ENCODE data around the gene BRD3OS. TPM values are rescaled to one million over a fixed set of nuclear protein-coding genes. Genes with fewer than 3 reads are reported as not detected.

The BRD3OS gene
- total and polyA plus RNA-seq, 2 of the 13 experiments (the other 11 are each of a cell fraction or from before 2014, with no cell fraction given) = 4.9 to 5.7 TPM

- TF ChIP-seq, protein P1, sequence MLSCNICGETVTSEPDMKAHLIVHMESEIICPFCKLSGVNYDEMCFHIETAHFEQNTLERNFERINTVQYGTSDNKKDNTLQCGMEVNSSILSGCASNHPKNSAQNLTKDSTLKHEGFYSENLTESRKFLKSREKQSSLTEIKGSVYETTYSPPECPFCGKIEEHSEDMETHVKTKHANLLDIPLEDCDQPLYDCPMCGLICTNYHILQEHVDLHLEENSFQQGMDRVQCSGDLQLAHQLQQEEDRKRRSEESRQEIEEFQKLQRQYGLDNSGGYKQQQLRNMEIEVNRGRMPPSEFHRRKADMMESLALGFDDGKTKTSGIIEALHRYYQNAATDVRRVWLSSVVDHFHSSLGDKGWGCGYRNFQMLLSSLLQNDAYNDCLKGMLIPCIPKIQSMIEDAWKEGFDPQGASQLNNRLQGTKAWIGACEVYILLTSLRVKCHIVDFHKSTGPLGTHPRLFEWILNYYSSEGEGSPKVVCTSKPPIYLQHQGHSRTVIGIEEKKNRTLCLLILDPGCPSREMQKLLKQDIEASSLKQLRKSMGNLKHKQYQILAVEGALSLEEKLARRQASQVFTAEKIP (CRISPR knock-in tag; IDR thresholded peaks at IDR 0.05; ENCODE audit: borderline replicate concordance) = no peak
- TF ChIP-seq ARNT2 (CRISPR knock-in tag; IDR thresholded peaks at IDR 0.05; ENCODE audit: low read depth) (no peak), ZNF639 (CRISPR knock-in tag; conservative IDR thresholded peaks at IDR 0.05) (no peak), ZNF781 (CRISPR knock-in tag; IDR thresholded peaks at IDR 0.05; ENCODE audit: borderline replicate concordance, not compliant biosample characterization) (no peak), ZFP36 (IDR thresholded peaks at IDR 0.05; ENCODE audit: borderline replicate concordance, low read depth, low read length, partially characterized antibody) (no peak), KLF6 (CRISPR knock-in tag; IDR thresholded peaks at IDR 0.05) (no peak), ZNF501 (CRISPR knock-in tag; IDR thresholded peaks at IDR 0.05) (no peak; the same call in 1 of the 2 replicates), ZNF775 (CRISPR knock-in tag; IDR thresholded peaks at IDR 0.05; ENCODE audit: borderline replicate concordance) (no peak), NR3C1 (CRISPR knock-in tag; IDR thresholded peaks at IDR 0.05) (no peak), JDP2 (CRISPR knock-in tag; IDR thresholded peaks at IDR 0.05; ENCODE audit: borderline replicate concordance) (no peak), MYPOP (CRISPR knock-in tag; IDR thresholded peaks at IDR 0.05) (no peak), KLF11 (CRISPR knock-in tag; IDR thresholded peaks at IDR 0.05) (no peak), GABPB1 (CRISPR knock-in tag; IDR thresholded peaks at IDR 0.05) (peak; percentile 39), RELA (CRISPR knock-in tag; IDR thresholded peaks at IDR 0.05) (no peak), CBX5 (CRISPR knock-in tag; IDR thresholded peaks at IDR 0.05; ENCODE audit: borderline replicate concordance) (no peak), PHB2 (IDR thresholded peaks at IDR 0.05; ENCODE audit: partially characterized antibody) (no peak), ZNF83 (CRISPR knock-in tag; IDR thresholded peaks at IDR 0.05; ENCODE audit: borderline replicate concordance) (no peak; the same call in 1 of the 2 replicates), SNRNP70 (IDR thresholded peaks at IDR 0.05; ENCODE audit: low read depth, low read length) (no peak), KMT2A (CRISPR knock-in tag; IDR thresholded peaks at IDR 0.05) (no peak)
- TF ChIP-seq, protein P2, sequence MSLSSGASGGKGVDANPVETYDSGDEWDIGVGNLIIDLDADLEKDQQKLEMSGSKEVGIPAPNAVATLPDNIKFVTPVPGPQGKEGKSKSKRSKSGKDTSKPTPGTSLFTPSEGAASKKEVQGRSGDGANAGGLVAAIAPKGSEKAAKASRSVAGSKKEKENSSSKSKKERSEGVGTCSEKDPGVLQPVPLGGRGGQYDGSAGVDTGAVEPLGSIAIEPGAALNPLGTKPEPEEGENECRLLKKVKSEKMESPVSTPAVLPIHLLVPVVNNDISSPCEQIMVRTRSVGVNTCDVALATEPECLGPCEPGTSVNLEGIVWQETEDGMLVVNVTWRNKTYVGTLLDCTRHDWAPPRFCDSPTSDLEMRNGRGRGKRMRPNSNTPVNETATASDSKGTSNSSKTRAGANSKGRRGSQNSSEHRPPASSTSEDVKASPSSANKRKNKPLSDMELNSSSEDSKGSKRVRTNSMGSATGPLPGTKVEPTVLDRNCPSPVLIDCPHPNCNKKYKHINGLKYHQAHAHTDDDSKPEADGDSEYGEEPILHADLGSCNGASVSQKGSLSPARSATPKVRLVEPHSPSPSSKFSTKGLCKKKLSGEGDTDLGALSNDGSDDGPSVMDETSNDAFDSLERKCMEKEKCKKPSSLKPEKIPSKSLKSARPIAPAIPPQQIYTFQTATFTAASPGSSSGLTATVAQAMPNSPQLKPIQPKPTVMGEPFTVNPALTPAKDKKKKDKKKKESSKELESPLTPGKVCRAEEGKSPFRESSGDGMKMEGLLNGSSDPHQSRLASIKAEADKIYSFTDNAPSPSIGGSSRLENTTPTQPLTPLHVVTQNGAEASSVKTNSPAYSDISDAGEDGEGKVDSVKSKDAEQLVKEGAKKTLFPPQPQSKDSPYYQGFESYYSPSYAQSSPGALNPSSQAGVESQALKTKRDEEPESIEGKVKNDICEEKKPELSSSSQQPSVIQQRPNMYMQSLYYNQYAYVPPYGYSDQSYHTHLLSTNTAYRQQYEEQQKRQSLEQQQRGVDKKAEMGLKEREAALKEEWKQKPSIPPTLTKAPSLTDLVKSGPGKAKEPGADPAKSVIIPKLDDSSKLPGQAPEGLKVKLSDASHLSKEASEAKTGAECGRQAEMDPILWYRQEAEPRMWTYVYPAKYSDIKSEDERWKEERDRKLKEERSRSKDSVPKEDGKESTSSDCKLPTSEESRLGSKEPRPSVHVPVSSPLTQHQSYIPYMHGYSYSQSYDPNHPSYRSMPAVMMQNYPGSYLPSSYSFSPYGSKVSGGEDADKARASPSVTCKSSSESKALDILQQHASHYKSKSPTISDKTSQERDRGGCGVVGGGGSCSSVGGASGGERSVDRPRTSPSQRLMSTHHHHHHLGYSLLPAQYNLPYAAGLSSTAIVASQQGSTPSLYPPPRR (CRISPR knock-in tag; IDR thresholded peaks at IDR 0.05; ENCODE audit: borderline replicate concordance) = no peak
These were observed 45.1 kb upstream of the BRD3OS start (continued) for GRCh38 chr9:133979921-133980863.
